AG09309 (cell line): ENCODE measurements around the gene RELN.
"Not testable (repeated sequence)": the region's sequence is repeated elsewhere in the genome, so short reads cannot be mapped to it uniquely, and the experiment has no call there.

Experiments used
- DNase-seq: peaks from one replicate; pipeline ENCODE4 v3.0.0-alpha.2; 2010; ENCODE audit warnings: low read depth
- H3K4me3 ChIP-seq: 2 replicates; pipeline ENCODE4 v1.5.1; 2011; ENCODE audit warnings: mild to moderate bottlenecking, low read depth, low read length, moderate library complexity; ENCODE audit not compliant: control insufficient read depth
- TF ChIP-seq, protein P1 (sequence below): IDR thresholded peaks from 2 replicates; pipeline ENCODE4 v1.5.1; 2011; ENCODE audit warnings: mild to moderate bottlenecking, low read depth, low read length, inconsistent platforms; ENCODE audit not compliant: insufficient read depth, control insufficient read depth; ENCODE audit errors: missing control alignments

RELN gene

DNA sequence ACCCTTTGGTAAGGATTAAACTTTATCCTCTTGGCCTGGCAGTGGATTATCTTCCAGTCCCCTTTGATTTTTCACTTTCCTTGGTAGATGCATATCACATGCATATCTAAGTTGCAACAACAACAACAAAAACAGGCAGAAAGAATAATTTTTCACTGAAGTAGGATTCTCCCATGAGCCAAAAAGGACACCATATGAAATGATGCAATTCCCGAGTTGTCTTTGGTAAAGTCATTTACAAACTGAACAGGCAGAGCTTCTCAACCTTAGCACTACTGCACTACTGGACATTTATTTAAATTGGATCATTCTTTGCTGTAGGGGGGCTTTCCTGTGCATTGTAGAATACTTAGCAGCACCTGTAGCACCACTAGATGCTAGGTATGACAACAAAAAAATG, 195.0 kb downstream of the RELN start:
- TF ChIP-seq, protein P1, sequence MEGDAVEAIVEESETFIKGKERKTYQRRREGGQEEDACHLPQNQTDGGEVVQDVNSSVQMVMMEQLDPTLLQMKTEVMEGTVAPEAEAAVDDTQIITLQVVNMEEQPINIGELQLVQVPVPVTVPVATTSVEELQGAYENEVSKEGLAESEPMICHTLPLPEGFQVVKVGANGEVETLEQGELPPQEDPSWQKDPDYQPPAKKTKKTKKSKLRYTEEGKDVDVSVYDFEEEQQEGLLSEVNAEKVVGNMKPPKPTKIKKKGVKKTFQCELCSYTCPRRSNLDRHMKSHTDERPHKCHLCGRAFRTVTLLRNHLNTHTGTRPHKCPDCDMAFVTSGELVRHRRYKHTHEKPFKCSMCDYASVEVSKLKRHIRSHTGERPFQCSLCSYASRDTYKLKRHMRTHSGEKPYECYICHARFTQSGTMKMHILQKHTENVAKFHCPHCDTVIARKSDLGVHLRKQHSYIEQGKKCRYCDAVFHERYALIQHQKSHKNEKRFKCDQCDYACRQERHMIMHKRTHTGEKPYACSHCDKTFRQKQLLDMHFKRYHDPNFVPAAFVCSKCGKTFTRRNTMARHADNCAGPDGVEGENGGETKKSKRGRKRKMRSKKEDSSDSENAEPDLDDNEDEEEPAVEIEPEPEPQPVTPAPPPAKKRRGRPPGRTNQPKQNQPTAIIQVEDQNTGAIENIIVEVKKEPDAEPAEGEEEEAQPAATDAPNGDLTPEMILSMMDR = no peak
- DNase-seq = no peak
- H3K4me3 ChIP-seq = no peak overlapping the region

DNA sequence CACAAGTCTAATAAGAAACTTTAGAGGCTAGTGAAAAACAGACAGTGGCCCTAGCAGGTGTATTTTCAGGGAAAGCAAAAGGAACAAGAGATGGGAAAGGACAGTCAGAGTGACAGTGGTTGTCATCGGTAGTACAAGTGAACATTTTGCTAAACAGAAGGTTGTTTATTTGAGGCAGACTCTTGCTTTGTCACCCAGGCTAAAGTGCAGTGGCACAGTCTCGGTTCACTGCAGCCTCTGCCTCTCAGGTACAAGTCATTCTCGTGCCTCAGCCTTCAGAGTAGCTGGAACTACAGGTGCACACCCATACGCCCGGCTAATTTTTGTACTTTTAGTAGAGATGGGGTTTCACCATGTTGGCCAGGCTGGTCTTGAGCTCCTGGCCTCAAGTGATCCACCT, 195.8 kb downstream of the RELN start:
- DNase-seq = no peak
- TF ChIP-seq, protein P1 = no peak
- no peak overlapping the region for H3K4me3 ChIP-seq

DNA sequence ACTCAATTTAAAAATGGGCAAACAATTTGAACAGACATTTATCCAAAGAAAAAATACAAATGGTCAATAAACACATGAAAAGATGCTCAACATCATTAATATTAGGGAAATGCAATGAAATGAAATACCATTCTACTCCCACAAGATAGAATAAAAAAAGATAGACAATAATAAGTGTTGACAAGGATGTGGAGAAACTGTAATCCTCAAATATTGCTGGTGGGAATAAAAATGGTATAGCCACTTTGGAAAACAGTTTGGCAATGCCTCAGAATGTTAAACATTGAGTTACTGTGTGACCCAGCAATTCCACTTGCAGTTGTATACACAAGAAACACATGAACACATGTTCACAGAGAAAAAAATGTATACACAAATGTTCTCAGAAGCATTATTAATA, 197.6 kb downstream of the RELN start:
- H3K4me3 ChIP-seq = no peak overlapping the region
- TF ChIP-seq, protein P1 = no peak
- no peak for DNase-seq

DNA sequence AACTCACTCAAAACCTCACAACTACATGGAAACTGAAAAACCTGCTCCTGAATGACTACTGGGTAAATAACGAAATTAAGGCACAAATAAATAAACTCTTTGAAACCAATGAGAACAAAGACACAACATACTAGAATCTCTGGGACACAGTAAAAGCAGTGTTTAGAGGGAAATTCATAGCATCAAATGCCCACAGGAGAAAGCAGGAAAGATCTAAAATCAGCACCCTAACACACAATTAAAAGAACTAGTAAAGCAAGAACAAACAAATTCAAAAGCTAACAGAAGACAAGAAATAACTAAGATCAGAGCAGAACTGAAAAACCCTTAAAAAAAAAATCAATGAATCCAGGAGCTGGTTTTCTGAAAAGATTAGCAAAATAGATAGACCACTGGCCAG, 202.4 kb downstream of the RELN start:
- not testable (repeated sequence) for H3K4me3 ChIP-seq, DNase-seq

DNA sequence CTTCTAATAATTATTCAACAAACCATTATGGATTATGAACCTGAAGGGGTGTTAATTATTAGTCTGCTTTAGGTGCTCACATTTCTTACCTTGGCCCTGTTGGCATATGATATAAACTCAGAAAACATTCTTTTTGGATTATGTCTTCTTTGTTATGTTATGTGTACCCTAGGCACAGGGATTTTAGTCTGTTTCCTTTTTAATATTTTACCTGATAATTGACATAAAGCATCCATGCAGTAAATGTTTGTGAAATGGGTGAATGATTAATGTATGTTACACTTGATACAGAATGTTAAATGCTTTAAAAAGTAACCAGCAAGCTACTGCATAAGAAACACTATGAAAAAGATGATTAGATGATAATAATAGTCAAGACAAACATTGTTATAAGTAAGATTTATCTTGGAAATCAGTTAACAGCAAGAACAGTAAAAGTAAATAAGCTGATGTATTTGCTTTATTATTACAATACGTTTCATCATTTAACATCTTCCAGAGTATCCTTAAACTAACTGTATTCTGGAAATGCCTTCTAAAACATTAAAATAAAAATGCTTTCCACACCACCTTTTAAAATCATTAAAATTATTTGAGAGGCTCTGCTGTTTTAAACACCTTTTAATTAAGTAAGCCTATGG, 204.7 kb downstream of the RELN start:
- DNase-seq = no peak

DNA sequence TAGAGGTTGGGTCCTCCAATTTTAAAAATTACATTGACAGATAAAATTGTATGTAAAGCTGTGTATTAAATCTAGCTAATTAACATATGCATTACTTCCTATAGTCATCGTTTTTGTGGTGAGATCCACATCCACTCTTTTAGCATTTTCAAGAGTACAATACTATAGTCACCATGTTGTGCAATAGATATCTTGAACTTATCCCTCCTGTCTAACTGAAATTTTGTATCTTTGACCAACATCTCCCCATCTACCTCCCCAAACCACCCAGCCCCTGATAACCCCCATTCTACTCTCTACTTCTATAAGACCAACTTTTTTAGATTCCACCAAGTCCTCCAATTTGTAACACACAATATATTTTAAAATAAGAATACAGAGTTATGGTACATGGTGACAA, 208.0 kb downstream of the RELN start:
- no peak for DNase-seq
- H3K4me3 ChIP-seq = no peak overlapping the region
- TF ChIP-seq, protein P1 = no peak

More for the DNA sequence above, 204.7 kb downstream of the RELN start:
- TF ChIP-seq, protein P1 = no peak
- H3K4me3 ChIP-seq = no peak overlapping the region

DNA sequence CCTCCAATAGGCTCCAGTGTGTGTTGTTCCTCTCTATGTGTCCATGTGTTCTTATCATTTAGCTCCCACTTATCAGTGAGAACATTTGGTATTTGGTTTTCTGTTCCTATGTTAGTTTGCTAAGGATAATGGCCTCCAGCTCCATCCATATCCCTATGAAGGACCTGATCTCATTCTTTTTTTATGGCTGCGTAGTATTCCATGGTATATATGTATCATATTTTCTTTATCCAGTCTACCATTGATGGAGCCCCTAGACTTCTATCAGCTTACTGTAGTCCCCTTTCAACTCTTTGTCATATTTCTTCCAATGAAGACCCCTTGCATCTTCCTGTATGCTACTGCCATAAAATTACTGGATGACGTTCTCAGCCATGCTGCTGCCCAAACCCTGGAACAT, 208.9 kb downstream of the RELN start:
- not testable (repeated sequence) for DNase-seq, H3K4me3 ChIP-seq

DNA sequence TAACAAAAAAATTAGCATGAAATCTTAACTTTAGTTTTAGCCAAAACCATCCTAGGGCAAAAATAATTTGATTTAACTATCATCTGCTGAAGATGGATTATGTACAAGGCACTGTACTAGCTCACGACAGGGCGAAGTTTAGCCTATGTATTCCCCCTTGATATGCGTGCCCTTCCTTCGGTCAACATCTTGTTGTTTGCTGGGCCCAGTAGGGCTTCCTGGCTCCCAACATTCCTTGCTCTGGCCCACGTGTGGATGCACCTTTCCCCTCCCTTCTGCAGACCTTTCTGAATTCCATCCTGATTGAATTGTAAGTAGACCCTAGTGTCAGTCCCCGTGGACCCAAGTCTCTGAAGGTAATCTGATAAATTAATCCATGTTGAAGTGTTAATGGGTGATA, 212.0 kb downstream of the RELN start:
- TF ChIP-seq, protein P1 = no peak
- H3K4me3 ChIP-seq = no peak overlapping the region
- no peak for DNase-seq
